Uterus (tissue), 4 donors: ENCODE results near the gene METTL24. TPM values are rescaled to one million over a fixed set of nuclear protein-coding genes. Genes with fewer than 3 reads are reported as not detected.

Experiments
- DNase-seq, 2 donors: peaks; one replicate each; pipeline ENCODE4 v3.0.0-alpha.2; 2019 to 2020
- H3K27ac ChIP-seq, 2 donors: fragments of 200-600 bp; sonication (generic); 1 replicate in 1 of 2; 2 replicates in 1 of 2; pipeline ENCODE4 v1.5.1; 2016 to 2018
- H3K27me3 ChIP-seq, 2 donors: fragments of 200-600 bp; sonication (generic); one replicate each; pipeline ENCODE4 v1.5.1; 2018 to 2019; ENCODE audit warnings: control low read depth in 1 of 2
- H3K36me3 ChIP-seq, 2 donors: fragments of 200-600 bp; sonication (generic); one replicate each; pipeline ENCODE4 v1.5.1; 2019; ENCODE audit warnings: control low read depth in 1 of 2
- H3K4me1 ChIP-seq, 2 donors: fragments of 200-600 bp; sonication (generic); one replicate each; pipeline ENCODE4 v1.5.1; 2018 to 2019; ENCODE audit warnings: control low read depth in 1 of 2
- H3K4me3 ChIP-seq, 2 donors: fragments of 200-600 bp; sonication (generic); 1 replicate in 1 of 2; 2 replicates in 1 of 2; pipeline ENCODE4 v1.5.1; 2018 to 2019; ENCODE audit warnings: mild to moderate bottlenecking in 1 of 2
- H3K9me3 ChIP-seq, 2 donors: fragments of 200-600 bp; sonication (generic); one replicate each; pipeline ENCODE4 v1.5.1; 2019; ENCODE audit warnings: control low read depth in 1 of 2
- CTCF ChIP-seq, 4 experiments: fragments of 200-600 bp in 2 of 4; fragments of 450-650 bp in 2 of 4; sonication (generic) in 2 of 4; IDR thresholded peaks; one replicate each; pipeline ENCODE4 v1.5.1; 2016 to 2019; ENCODE audit warnings: antibody characterized with exemption in 4 of 4, mild to moderate bottlenecking in 2 of 4, moderate library complexity in 1 of 4
- POLR2A ChIP-seq, 2 donors: fragments of 450-650 bp; IDR thresholded peaks; one replicate each; pipeline ENCODE4 v1.6.1; 2016; ENCODE audit warnings: antibody characterized with exemption in 2 of 2, mild to moderate bottlenecking in 1 of 2, moderate library complexity in 1 of 2
- intact Hi-C: fragments of 100-400 bp; cut with DNase I; formaldehyde crosslinking; loops from one replicate; pipeline ENCODE4 v1.15.1; 2023; ENCODE audit warnings: low total_unique reads
- total RNA-seq, 4 donors: library from RNA; depleted of rRNA in 3 of 4; stranded (reverse); fragments of >200 nt in 3 of 4; gene quantifications; one replicate each; pipeline versions ENCODE4 v1.1.0 to v1.2.4, GENCODE V29; 2014 to 2023
- donor health status: DM: yes; HTN: yes; CAD: no.

The METTL24 gene
- total RNA-seq, 4 donors from 2014 or later, result 18.0 to 47.2 (median 30.7) TPM; not detected in 1

DNA sequence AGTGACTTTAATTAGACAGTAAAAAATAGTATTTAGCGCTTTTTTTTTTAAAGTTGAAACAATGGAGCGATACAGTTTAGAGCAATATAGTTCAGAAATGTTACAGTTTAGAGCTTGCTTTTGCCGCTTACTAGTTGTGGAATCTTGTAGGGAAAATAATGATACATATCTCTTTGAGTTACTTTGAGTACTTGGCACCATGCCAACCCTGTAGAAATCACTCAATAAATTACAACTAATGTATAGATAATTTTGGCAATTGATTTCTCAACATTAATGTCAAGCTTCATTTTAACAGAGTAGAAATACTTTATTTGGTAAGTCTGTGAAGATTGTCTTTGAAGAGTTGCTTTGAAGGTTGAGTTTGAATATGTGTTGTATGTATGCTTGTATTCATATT, 150.5 kb downstream of the METTL24 start:
- Histone ChIP-seq H3K4me3 (no peak overlapping the region), H3K27ac (no peak overlapping the region), H3K4me1 (no peaks in the 10 kb centered on the region), H3K27me3 (no peaks in the 10 kb centered on the region), H3K36me3 (no peaks in the 10 kb centered on the region), H3K9me3 (no peaks in the 10 kb centered on the region)
- DNase-seq, result no peak
- TF ChIP-seq POLR2A (IDR thresholded peaks at IDR 0.05) (no peak), CTCF (IDR thresholded peaks at IDR 0.05) (no peak)
- intact Hi-C loops, result no loop called here

GRCh38 chr6:110201151-110201884, 156.8 kb downstream of the METTL24 start:
- Histone ChIP-seq H3K4me1 (no peaks in the 10 kb centered on the region), H3K9me3 (no peaks in the 10 kb centered on the region), H3K27ac (no peak overlapping the region), H3K4me3 (no peak overlapping the region), H3K27me3 (no peaks in the 10 kb centered on the region), H3K36me3 (no peaks in the 10 kb centered on the region)
- intact Hi-C loops, result no loop called here
- DNase-seq, result no peak
- TF ChIP-seq CTCF (IDR thresholded peaks at IDR 0.05), result no peak
- TF ChIP-seq POLR2A (IDR thresholded peaks at IDR 0.05), result no peak

DNA sequence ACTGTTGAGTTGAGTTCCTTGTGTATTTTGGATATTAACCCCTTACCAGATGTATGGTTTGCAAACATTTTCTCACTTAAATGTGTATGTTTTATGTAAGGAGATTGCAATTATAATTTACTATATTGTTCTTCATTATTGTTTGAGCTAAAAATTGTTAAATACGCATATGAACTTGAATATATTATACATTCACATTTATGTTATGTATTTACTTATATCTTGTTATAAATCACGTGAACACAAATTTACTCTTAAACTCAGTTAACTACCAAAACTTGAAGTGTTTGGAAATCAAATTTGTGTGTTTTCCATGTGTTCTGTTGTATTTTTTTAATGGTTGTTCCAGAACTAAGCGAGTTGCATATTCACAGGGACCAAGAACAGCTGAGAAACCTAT, 159.6 kb downstream of the METTL24 start:
- Histone ChIP-seq H3K9me3 (no peaks in the 10 kb centered on the region), H3K27me3 (no peaks in the 10 kb centered on the region), H3K27ac (no peak overlapping the region), H3K36me3 (no peaks in the 10 kb centered on the region), H3K4me3 (no peak overlapping the region), H3K4me1 (peaks cover 0 to 4% of the 10 kb centered on the region in 2 donors)
- no peak for DNase-seq
- TF ChIP-seq POLR2A (IDR thresholded peaks at IDR 0.05) (no peak), CTCF (IDR thresholded peaks at IDR 0.05) (no peak)
- intact Hi-C loops, result no loop called here

- Histone ChIP-seq H3K9me3 (no peaks in the 10 kb centered on the region), H3K27ac (no peak overlapping the region), H3K4me3 (no peak overlapping the region), H3K27me3 (no peaks in the 10 kb centered on the region), H3K36me3 (no peaks in the 10 kb centered on the region), H3K4me1 (peaks cover 0 to 4% of the 10 kb centered on the region in 2 donors)
- no peak for TF ChIP-seq POLR2A (IDR thresholded peaks at IDR 0.05)
- no peak for TF ChIP-seq CTCF (IDR thresholded peaks at IDR 0.05)
- no peak for DNase-seq
- intact Hi-C loops, result no loop called here
Observed at GRCh38 chr6:110196874-110197273, 161.3 kb downstream of the METTL24 start.

- Histone ChIP-seq H3K9me3 (no peaks in the 10 kb centered on the region), H3K4me3 (no peak overlapping the region), H3K4me1 (peaks cover 0 to 4% of the 10 kb centered on the region in 2 donors), H3K36me3 (no peaks in the 10 kb centered on the region), H3K27me3 (no peaks in the 10 kb centered on the region), H3K27ac (no peak overlapping the region)
- intact Hi-C loops, result no loop called here
- DNase-seq, result no peak
- TF ChIP-seq POLR2A (IDR thresholded peaks at IDR 0.05) (no peak), CTCF (IDR thresholded peaks at IDR 0.05) (no peak)
Observed at GRCh38 chr6:110195639-110196038, 162.5 kb downstream of the METTL24 start.

Other genes starting within 250 kb of the METTL24 start
- 10 to 100 TPM in 3 of 4 donors, 1 to 10 TPM in 1; 5.9 to 27.3 (median 17.2) TPM for gene WASF1, start 178.7 kb downstream of the METTL24 start, total RNA-seq
- gene CDC40, start 177.9 kb downstream of the METTL24 start, total RNA-seq, result 10 to 100 TPM; 20.3 to 34.8 (median 23.4) TPM
- gene DDO, start 57.2 kb upstream of the METTL24 start, total RNA-seq, result 1 to 10 TPM in 1 of 4 donors, under 1 TPM in 2, not detected in 1; 0.88 to 3.3 (median 0.97) TPM
- 10 to 100 TPM in 1 of 4 donors, 1 to 10 TPM in 1, not detected in 2; 2.9 to 10.8 TPM for gene SLC22A16, start 118.3 kb upstream of the METTL24 start, total RNA-seq